GM18526 (cell line): ENCODE data around the gene DBX1.

ENCODE experiments used
- POLR2A ChIP-seq: IDR thresholded peaks from 3 replicates; pipeline ENCODE4 v1.6.1; 2011; ENCODE audit not compliant: insufficient read length; ENCODE audit errors: extremely low read depth

Gene DBX1

DNA sequence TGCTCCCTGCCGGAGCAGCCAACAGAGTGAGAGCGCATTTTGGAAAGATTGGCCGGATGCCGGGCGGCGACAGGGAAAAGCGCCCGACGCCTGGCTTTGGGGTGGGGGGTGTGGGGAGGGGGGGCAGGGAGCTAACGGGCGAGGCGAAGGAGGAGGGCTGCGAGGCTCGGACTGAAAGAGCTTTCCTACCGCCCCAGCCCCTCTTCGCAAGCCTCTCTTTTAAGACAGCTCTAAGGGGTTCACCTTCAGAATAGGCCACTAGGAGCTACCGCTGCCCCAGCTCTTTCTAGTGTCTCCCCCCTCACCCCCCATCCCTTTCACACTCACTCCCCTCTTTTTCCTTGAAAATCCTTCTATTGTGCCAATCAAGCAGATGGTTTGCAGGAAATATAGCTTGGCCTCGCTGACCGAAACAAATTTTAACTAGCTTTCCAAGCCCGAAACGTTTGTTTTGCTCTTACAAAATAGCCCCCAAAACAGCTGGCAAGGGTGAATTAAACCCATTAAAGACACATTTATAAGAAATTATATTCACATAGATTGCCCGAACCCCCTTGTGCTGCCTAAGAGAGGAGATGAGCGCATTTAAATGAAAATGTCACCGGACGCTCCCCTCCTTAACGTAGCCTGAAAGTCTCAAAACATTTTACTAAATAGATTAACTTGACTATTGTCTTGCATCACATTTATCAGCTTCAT, 3.7 kb upstream of the DBX1 start:
- TF ChIP-seq POLR2A: no peak

DNA sequence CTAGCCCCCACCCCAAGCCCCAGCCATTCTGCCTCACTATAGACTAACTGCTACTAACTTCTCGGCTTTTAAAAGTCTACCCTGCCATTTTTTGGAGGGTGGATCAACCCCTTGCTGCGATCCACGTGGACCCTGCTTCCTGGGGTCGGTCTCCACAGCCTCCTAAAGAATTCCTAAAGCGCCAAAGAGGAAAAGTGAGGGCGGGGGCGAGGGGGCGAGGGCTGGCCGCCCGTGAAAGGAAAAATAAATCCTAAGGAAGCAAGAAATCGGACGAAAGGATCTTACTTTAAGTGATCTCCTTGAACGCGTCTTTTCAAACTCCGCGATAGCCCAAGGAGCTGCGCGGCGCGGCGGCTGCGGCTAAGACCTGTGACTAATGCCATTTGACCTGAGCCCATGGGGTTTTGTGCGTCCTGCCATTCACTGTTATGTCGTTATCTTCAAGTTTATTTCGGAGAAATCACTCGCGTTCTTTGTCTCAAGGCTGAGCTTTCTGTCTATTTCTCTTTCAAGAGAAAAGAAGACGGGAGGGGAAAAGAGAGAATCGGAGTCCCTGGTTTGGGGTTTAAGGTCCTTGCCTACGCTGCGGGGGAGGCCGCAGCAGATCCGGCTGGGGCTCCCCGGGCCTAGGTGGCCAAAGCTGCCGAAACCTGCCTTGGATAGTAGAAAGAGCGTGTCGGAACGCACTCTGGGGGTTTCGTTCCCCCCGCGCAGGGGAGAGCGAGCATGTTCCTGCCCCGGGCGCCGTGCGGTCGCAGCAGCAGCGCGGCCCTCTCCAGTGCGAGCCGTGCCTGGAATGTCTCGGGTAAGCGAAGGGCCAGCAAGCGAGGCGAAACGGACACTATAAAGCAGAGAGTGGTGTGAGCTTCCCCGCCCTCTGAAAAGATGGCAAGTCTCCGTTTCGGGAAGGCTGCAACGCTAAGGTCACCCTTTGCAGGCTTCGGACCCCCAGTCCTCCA, 2.8 kb upstream of the DBX1 start:
- no peak for TF ChIP-seq POLR2A

DNA sequence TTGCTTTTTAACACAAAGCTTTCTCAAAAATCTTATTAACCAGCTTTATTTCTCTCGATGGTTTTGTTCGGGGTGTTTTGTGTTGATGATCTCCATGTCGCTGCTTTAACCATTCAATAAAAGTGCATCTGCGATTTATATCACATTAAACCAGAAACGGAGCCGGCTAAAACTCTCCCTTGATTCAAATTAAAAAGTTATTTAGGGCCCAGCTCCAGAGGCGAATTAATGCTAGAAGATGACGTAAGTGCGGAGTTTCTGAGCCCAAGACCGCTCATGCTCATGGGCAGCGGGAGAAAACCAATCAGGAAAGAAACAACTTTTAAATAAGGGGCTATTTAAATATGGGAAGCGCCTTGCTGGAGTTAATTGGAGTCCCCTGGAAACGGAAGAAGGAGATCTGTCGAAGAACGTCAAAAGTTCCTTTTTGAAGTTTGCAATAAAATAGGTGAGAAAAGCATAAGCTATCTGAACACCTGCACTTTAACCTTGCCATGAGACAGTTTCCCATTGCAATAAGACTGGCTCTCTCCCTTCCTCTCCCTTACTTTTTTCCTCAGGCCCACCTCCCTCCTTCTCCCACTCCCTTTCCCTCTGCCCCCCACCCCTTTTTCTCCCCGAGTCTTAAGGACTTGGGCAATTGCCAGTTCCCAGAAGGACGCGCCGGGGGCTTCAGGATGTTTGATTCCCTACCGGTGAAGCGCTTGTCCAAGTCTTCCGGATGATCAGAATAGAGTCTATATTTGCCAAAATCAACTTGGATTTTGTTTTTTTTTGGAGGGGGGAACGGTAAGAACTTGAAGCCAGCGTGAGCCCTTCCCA, 1.9 kb upstream of the DBX1 start:
- no peak for TF ChIP-seq POLR2A

DNA sequence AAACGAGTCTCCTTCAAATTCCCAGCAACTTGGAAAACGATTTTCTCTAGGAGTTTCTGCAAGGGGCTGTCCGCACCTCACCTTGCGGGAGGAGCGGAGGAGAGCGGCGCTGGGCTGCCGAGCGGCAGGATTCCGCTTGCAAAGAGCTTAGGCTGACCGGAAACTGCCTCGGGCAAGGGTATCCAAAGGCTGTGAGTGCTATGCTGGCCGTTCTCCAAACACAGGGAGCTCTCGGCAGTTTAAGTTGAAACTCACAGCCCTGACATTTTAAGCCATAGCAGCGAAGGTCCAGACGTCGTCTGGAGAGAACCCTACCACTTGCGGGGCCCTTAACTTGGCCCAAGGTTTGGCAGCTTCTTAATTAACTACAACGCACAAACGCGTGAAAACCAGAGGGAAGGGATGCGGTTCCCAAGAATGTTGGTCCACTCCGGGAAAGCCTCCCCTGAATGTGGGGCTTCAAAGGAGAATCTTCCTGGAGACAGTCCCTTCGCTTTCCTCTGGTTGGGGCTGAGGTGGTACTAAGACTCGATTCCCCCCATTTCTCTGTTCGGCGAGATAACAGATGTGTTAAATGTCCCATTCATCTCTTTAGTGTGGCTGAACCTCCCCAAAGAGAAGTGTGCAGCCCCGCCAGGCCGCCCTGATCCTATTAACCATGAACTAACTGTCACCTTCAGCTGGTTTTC, 1.1 kb upstream of the DBX1 start:
- no peak for TF ChIP-seq POLR2A

DNA sequence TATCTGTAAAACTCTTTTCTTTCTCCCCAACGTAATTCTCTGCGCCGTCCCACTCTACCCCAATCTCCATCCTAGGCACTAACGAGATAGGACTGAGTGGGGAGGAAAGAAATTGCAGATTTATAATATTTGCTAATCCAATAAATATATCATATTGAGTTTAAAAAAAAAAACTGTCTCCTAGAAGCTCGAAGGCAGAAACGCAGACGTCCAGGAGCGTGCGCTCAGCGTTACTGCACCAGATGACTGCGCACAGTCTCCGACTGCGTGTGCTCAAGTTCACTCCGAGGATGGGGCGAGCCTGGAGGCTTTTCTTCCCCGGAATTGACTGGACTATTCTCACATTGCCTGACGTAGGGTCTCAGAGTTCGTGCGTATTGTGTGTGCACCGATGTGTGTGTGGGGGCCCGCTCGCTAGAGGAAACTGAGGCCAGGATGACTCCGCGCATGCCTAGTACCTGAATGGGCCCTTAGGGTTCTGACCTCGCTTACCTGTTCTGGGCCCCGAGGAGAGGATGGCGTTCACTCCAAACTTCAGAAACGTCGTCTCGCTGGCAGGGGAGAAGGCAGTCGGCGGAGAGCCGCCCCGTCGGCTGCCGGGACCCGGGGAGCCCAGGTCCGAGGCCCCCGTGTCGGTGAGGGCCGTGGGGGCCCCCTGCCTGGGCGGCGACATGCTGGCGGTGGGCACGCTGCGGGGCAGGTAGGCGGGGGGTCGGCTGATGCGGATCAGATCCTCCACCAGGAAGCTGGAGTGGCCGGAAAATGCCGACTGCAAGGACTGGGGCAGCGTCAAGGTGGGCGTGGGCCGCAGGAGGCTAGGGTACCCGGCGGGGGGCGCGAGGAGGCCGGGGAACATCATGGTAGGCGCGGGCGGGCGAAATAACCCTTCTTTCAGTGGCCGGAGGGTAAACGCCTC, 551 bp downstream of the DBX1 start:
- TF ChIP-seq POLR2A: no peak

DNA sequence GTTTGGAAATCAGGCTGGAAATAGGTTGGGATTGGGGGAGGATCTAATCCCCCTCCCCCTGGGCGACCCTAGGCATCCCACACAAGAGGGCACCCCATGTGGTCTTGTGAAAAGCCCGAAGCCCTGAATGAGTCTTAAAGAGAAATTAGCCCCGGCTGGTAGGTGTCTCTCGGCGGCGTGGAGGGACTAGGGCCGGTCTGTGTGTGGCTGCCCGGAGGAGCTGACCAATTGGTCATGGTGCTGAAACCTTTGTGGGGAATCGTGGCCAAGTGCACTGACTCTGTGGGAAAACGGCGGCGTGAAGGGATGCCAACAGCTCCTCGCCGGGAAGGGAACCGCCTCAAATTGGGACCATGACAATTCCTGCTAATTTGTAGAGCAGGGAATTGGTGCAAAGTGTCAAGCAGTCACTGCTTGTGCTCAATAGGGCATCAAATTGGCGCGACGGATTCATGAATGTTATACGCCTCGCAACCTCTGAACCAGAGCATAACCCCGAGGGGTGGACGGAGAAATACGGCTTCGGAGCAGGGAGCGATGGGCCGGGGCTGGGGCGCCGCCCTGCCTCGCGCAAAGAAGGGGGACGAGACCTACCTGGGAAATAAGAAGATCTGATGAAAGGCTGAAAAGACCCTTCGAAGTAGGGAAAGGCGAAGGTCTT, 1.5 kb downstream of the DBX1 start:
- no peak for TF ChIP-seq POLR2A

DNA sequence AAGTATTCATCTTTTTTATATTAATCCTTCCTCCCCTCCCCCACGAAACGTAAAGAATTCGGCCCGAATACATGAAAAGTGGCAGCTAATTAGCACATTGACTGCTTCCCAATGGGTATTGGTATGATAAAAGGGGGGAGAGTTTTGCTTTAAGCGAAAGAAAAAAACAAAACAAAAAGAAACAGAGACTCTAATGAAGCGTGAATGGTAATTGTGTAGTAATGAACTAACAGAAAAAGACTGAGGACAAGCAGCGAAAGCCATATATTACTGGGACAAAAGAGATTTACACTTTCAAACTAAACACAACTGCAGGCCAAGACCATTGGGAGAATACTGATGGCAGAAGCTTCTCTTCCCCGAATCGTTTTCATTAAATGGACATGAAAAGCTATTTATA, 2.5 kb downstream of the DBX1 start:
- no peak for TF ChIP-seq POLR2A

DNA sequence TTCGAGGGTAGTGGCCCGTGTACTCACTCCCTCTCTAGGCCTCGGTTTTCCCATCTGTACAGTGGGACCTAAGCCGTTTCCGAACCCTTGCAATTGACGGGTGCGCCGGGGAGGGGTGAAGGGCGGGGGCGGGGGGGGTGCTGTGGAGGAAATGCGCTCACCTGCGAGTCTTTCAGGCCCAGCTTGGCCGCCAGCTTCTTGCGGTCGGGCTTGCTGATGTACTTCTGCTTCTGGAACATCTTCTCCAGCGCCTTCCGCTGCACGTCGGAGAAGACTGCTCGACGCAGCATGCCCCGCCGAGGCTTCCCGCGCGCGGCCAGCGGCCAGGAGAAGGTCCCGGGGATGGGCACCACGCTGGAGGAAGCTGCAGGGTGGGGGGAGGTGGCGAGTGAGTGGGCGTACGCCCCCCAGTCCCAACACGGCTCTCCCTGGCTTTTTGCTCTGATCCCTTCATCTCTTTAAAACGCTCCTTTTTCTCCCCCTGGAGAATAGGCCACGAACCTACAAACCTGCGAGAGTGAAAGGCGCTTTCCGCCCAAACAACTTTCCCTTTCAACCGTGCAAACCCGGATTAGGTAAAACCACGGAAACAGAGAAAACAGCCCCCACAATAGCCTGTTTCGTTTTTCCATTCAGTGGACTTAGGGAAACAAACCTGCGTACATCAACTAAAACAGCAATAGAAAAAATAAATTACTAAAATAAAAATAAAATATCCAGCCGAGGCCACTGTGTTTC, 3.2 kb downstream of the DBX1 start:
- no peak for TF ChIP-seq POLR2A

DNA sequence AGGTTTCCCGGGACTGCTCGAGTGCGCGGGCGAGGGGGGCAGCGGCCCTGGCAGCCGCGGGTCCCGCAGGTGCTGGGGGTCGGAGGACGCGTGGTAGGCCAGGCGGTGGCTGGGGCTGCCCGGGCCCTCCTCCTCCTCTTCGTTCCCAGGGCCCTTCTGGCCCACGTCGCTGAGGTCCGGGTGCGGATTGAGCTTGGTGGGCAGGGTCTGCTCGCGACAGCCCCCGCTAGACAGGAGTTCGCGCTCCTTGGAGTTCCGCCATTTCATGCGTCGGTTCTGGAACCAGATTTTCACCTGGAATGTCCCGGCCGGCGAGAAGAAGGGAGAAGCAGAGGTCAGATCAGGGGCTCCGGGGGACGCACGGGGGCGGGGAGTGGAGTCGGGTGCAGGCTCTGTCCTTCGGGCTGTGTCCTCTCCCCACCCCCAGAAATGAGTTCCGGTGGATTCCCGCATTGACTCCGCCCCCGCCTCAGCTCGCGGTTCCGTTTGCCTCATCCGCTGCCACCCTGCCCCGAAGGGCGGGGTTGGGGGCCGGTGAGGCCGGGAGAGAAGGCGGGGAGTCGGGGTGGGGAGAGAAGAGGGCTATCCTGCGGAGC, 3.9 kb downstream of the DBX1 start:
- TF ChIP-seq POLR2A: no peak

DNA sequence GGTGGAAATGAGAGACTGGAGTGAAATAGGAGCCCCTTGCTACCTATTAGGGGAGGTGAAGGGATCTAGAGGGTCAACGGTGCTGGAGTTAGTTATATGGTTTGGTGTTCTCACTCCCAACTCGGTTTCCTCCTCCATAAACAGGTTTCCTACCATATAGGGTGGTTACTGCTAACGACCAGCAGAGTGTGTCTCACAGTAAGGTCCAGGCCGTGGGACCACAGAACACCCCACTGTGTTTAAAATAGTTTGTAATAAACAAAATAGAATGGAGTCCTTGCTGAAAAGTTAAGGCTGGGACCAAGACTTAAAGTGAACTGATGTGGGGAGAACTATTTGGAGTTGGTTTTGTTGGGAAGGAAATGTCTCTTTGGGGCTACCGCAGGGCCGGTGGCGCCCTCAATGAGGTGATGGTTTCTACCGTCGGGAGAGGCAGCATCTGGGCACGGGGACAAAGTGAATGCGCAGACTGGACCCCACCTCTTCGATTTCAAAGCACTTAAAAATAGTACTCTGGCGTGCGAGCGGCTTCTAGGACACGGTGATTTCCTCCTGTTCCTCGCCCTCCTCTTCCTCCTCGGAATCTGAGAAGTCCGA, 4.5 kb downstream of the DBX1 start:
- TF ChIP-seq POLR2A: no peak

DNA sequence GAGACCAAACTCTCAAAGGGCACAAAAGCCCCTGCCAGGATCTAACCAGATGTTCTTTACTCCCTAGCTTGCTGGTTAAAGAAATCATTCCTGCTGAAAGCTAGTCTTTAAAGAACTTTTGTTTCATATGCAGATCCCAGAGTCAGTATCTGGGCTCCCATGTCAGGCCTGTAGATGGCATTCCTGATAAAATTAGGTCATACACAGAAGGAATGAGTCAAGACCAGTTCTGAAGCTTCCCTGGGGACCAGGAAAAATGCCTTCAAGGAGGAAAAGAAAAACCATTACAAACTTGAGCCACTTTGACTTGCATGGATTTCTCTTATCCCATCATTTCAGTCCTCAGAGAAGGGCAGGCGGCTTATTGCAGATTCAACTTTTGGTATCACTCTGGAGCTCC, 5.9 kb downstream of the DBX1 start:
- no peak for TF ChIP-seq POLR2A

DNA sequence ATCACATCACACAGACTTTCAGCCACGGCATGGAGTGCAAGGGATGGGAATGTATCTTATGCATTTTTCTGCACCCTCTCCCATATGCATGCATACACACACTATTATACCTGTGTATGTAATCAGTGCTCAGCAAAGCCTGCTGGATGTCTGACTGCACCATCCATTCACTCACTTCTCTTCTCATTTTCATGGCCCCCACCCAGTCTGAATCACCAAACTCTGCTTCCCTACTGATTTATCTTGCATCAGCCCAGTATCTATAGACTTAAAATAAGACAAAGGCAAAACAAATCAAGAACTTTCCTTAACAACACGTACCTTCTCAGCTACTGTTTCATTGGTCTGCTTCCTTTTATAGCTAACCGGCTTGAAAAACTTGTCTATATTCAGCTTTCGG, 21.6 kb downstream of the DBX1 start:
- TF ChIP-seq POLR2A: no peak

DNA sequence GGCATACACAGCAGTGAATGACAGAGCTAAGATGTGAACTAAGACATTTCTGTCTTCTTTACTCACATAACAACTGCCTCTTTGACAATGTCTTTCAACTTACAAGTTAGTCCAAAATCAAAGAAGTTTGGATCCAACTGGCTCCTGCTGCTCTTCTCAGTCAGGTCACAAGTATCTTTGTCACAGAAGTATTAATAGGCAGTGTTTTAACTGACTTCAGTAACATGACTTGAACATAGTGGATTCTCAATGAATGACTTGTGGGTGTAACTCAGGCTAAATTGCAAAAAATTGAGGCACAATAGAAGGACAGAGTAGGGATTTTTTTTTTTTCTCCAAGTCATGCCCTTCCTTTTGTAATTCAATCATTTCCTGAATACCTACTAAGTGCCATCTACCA, 22.6 kb downstream of the DBX1 start:
- TF ChIP-seq POLR2A: no peak
